Dendritic cell treated with granulocyte-macrophage colony-stimulating factor and Interleukin-4, amounts not matched to agents 40 ng/mL and 50 ng/mL, for 4 days (primary cell): ENCODE data around the gene SLC16A3.
A peak's percentile ranks its signal among the peaks of the same experiment; 100 is the strongest.
"Not testable (repeated sequence)": the region's sequence is repeated elsewhere in the genome, so short reads cannot be mapped to it uniquely, and the experiment has no call there.

Source experiments
- H3K27ac Mint-ChIP-seq: one replicate; pipeline ENCODE4 v1.8.0; 2022; ENCODE audit warnings: mild to moderate bottlenecking, mixed read lengths
- H3K27me3 Mint-ChIP-seq: one replicate; pipeline ENCODE4 v1.8.0; 2022; ENCODE audit warnings: mild to moderate bottlenecking, mixed read lengths
- H3K36me3 Mint-ChIP-seq: one replicate; pipeline ENCODE4 v1.8.0; 2022; ENCODE audit warnings: low read depth, mixed read lengths
- H3K4me1 Mint-ChIP-seq: one replicate; pipeline ENCODE4 v1.8.0; 2022; ENCODE audit warnings: low read depth, mixed read lengths
- H3K4me3 Mint-ChIP-seq: one replicate; pipeline ENCODE4 v1.8.0; 2022; ENCODE audit warnings: mild to moderate bottlenecking, moderate library complexity, mixed read lengths
- H3K9me3 Mint-ChIP-seq: one replicate; pipeline ENCODE4 v1.8.0; 2022; ENCODE audit warnings: mixed read lengths
- intact Hi-C: fragments of 100-400 bp; cut with micrococcal nuclease; formaldehyde crosslinking; loops from one replicate; pipeline ENCODE4 v1.15.0; 2022

The SLC16A3 gene

GRCh38 chr17:82228842-82229697, at the start of gene SLC16A3:
Gene SLC16A3 (plus strand): TSS chr17:82229042. CDS start chr17:82236009, 6,967 bp downstream.
- H3K27ac Mint-ChIP-seq: peak within 1 kb of the TSS; percentile 92
- intact Hi-C loops: loop anchor here (2.0 kb wide), 1 partner anchor 22 kb away; no protein-coding TSS in a partner anchor
- peaks cover 53% of the 10 kb centered on the region for H3K4me1 Mint-ChIP-seq
- no peaks in the 10 kb centered on the region for H3K27me3 Mint-ChIP-seq
- H3K4me3 Mint-ChIP-seq: peak within 1 kb of the TSS; percentile 99
- H3K9me3 Mint-ChIP-seq: no peaks in the 10 kb centered on the region
- peaks cover 32% of the 10 kb centered on the region for H3K36me3 Mint-ChIP-seq

GRCh38 chr17:82179412-82179811, 49.4 kb upstream of the SLC16A3 start:
- Mint-ChIP-seq H3K4me1 (no peaks in the 10 kb centered on the region), H3K36me3 (peaks cover 81% of the 10 kb centered on the region), H3K27me3 (no peaks in the 10 kb centered on the region), H3K9me3 (no peaks in the 10 kb centered on the region), H3K4me3 (no peak overlapping the region), H3K27ac (no peak overlapping the region)
- intact Hi-C loops: no loop called here

GRCh38 chr17:82179946-82180475, 48.8 kb upstream of the SLC16A3 start:
- intact Hi-C loops: no loop called here
- Mint-ChIP-seq H3K4me3 (no peak overlapping the region), H3K4me1 (no peaks in the 10 kb centered on the region), H3K36me3 (peaks cover 83% of the 10 kb centered on the region), H3K9me3 (no peaks in the 10 kb centered on the region), H3K27ac (no peak overlapping the region), H3K27me3 (no peaks in the 10 kb centered on the region)

GRCh38 chr17:82180776-82181528, 47.9 kb upstream of the SLC16A3 start:
- intact Hi-C loops: no loop called here
- H3K9me3 Mint-ChIP-seq: no peaks in the 10 kb centered on the region
- H3K4me3 Mint-ChIP-seq: no peak overlapping the region
- H3K27ac Mint-ChIP-seq: no peak overlapping the region
- no peaks in the 10 kb centered on the region for H3K27me3 Mint-ChIP-seq
- H3K36me3 Mint-ChIP-seq: peaks cover 78% of the 10 kb centered on the region
- H3K4me1 Mint-ChIP-seq: no peaks in the 10 kb centered on the region

- Mint-ChIP-seq H3K27me3 (no peaks in the 10 kb centered on the region), H3K36me3 (peaks cover 61% of the 10 kb centered on the region), H3K4me3 (no peak overlapping the region), H3K9me3 (no peaks in the 10 kb centered on the region), H3K4me1 (no peaks in the 10 kb centered on the region), H3K27ac (no peak overlapping the region)
- intact Hi-C loops: no loop called here
Measured at GRCh38 chr17:82184761-82185160, 44.1 kb upstream of the SLC16A3 start.

- Mint-ChIP-seq H3K27me3 (no peaks in the 10 kb centered on the region), H3K9me3 (no peaks in the 10 kb centered on the region), H3K36me3 (peaks cover 48% of the 10 kb centered on the region), H3K27ac (no peak overlapping the region), H3K4me1 (no peaks in the 10 kb centered on the region), H3K4me3 (no peak overlapping the region)
- intact Hi-C loops: no loop called here
Measured at GRCh38 chr17:82186221-82186620, 42.6 kb upstream of the SLC16A3 start.

- Mint-ChIP-seq H3K36me3 (peaks cover 44% of the 10 kb centered on the region), H3K4me3 (no peak overlapping the region), H3K4me1 (no peaks in the 10 kb centered on the region), H3K9me3 (no peaks in the 10 kb centered on the region), H3K27ac (no peak overlapping the region), H3K27me3 (no peaks in the 10 kb centered on the region)
- intact Hi-C loops: no loop called here
Measured at GRCh38 chr17:82187500-82187899, 41.3 kb upstream of the SLC16A3 start.

- no peak overlapping the region for H3K4me3 Mint-ChIP-seq
- intact Hi-C loops: no loop called here
- no peaks in the 10 kb centered on the region for H3K9me3 Mint-ChIP-seq
- H3K36me3 Mint-ChIP-seq: peaks cover 39% of the 10 kb centered on the region
- H3K27me3 Mint-ChIP-seq: no peaks in the 10 kb centered on the region
- no peak overlapping the region for H3K27ac Mint-ChIP-seq
- peaks cover 5% of the 10 kb centered on the region for H3K4me1 Mint-ChIP-seq
Measured at GRCh38 chr17:82188001-82188961, 40.6 kb upstream of the SLC16A3 start.

- intact Hi-C loops, H3K9me3 Mint-ChIP-seq, H3K27me3 Mint-ChIP-seq: not testable (repeated sequence)
- Mint-ChIP-seq H3K4me1 (peaks cover 25% of the 10 kb centered on the region), H3K4me3 (peak overlapping the region; percentile 77), H3K27ac (peak overlapping the region; percentile 97), H3K36me3 (peaks cover 44% of the 10 kb centered on the region)
Measured at GRCh38 chr17:82193050-82193449, 35.8 kb upstream of the SLC16A3 start.

- H3K4me3 Mint-ChIP-seq: peak overlapping the region; percentile 77
- H3K4me1 Mint-ChIP-seq: peaks cover 25% of the 10 kb centered on the region
- no peaks in the 10 kb centered on the region for H3K9me3 Mint-ChIP-seq
- intact Hi-C loops: no loop called here
- H3K27ac Mint-ChIP-seq: peak overlapping the region; percentile 97
- H3K27me3 Mint-ChIP-seq: no peaks in the 10 kb centered on the region
- H3K36me3 Mint-ChIP-seq: peaks cover 44% of the 10 kb centered on the region
Measured at GRCh38 chr17:82193520-82194220, 35.2 kb upstream of the SLC16A3 start.

- Mint-ChIP-seq H3K9me3 (no peaks in the 10 kb centered on the region), H3K4me1 (peaks cover 25% of the 10 kb centered on the region), H3K4me3 (peak overlapping the region; percentile 77), H3K27ac (peak overlapping the region; percentile 97), H3K27me3 (no peaks in the 10 kb centered on the region), H3K36me3 (peaks cover 55% of the 10 kb centered on the region)
- intact Hi-C loops: no loop called here
Measured at GRCh38 chr17:82194765-82195164, 34.1 kb upstream of the SLC16A3 start.

GRCh38 chr17:82195675-82196672, 32.9 kb upstream of the SLC16A3 start:
- Mint-ChIP-seq H3K27me3 (no peaks in the 10 kb centered on the region), H3K27ac (no peak overlapping the region), H3K36me3 (peaks cover 61% of the 10 kb centered on the region), H3K4me1 (peaks cover 25% of the 10 kb centered on the region), H3K4me3 (no peak overlapping the region), H3K9me3 (no peaks in the 10 kb centered on the region)
- intact Hi-C loops: no loop called here
